PC-9 (cell line): Measurements from ENCODE around the gene OR4C5.
"Not testable (repeated sequence)": the region's sequence is repeated elsewhere in the genome, so short reads cannot be mapped to it uniquely, and the experiment has no call there.

Experiments
- EZH2 ChIP-seq: fragments of 200-600 bp; sonication (generic); IDR thresholded peaks from 2 replicates; pipeline ENCODE4 v1.8.0; 2017; ENCODE audit warnings: antibody characterized with exemption, low read depth
- TF ChIP-seq, protein P1 (sequence below): fragments of 200-600 bp; sonication (generic); conservative IDR thresholded peaks from 2 replicates; pipeline ENCODE4 v1.6.1; 2017; ENCODE audit warnings: mixed run types, antibody characterized with exemption, mild to moderate bottlenecking, moderate library complexity

GRCh38 chr11:48361289-48361688, 5.0 kb downstream of the OR4C5 start:
- TF ChIP-seq, protein P1, sequence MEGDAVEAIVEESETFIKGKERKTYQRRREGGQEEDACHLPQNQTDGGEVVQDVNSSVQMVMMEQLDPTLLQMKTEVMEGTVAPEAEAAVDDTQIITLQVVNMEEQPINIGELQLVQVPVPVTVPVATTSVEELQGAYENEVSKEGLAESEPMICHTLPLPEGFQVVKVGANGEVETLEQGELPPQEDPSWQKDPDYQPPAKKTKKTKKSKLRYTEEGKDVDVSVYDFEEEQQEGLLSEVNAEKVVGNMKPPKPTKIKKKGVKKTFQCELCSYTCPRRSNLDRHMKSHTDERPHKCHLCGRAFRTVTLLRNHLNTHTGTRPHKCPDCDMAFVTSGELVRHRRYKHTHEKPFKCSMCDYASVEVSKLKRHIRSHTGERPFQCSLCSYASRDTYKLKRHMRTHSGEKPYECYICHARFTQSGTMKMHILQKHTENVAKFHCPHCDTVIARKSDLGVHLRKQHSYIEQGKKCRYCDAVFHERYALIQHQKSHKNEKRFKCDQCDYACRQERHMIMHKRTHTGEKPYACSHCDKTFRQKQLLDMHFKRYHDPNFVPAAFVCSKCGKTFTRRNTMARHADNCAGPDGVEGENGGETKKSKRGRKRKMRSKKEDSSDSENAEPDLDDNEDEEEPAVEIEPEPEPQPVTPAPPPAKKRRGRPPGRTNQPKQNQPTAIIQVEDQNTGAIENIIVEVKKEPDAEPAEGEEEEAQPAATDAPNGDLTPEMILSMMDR = not testable (repeated sequence)
- TF ChIP-seq EZH2 = not testable (repeated sequence)
